OCI-LY1 (cell line): ENCODE data around the gene SLC4A1.

ENCODE experiments used
- H2AFZ ChIP-seq: fragments of 200-600 bp; sonication (generic), shearing (Covaris generic); 2 replicates; pipeline ENCODE4 v1.6.0; 2014; ENCODE audit warnings: antibody characterized with exemption, mild to moderate bottlenecking, low read length
- H3F3A ChIP-seq: fragments of 200-600 bp; sonication (generic), shearing (Covaris generic); 2 replicates; pipeline ENCODE4 v1.6.0; 2014; ENCODE audit warnings: mild to moderate bottlenecking, antibody characterized with exemption, low read length, moderate library complexity; ENCODE audit not compliant: insufficient read depth
- H3K27ac ChIP-seq: fragments of 200-600 bp; sonication (generic); 2 replicates; pipeline ENCODE4 v1.5.1; 2014; ENCODE audit warnings: low read length, mixed run types, mild to moderate bottlenecking, low read depth; ENCODE audit not compliant: poor library complexity, severe bottlenecking
- H3K27me3 ChIP-seq: fragments of 200-600 bp; sonication (generic); 2 replicates; pipeline ENCODE4 v1.6.0; 2014; ENCODE audit warnings: antibody characterized with exemption, mild to moderate bottlenecking, low read length, moderate library complexity; ENCODE audit not compliant: insufficient read depth
- H3K36me3 ChIP-seq: fragments of 200-600 bp; sonication (generic); 2 replicates; pipeline ENCODE4 v1.6.1; 2014; ENCODE audit warnings: mild to moderate bottlenecking, antibody characterized with exemption, low read length, moderate library complexity, mixed read lengths; ENCODE audit not compliant: insufficient read depth
- H3K4me1 ChIP-seq: fragments of 200-600 bp; sonication (generic); 2 replicates; pipeline ENCODE4 v1.5.1; 2014; ENCODE audit warnings: mild to moderate bottlenecking, low read length, moderate library complexity; ENCODE audit not compliant: insufficient read depth, severe bottlenecking
- H3K4me2 ChIP-seq: fragments of 200-600 bp; sonication (generic), shearing (Covaris generic); 2 replicates; pipeline ENCODE4 v1.6.1; 2014; ENCODE audit warnings: low read length
- H3K4me3 ChIP-seq: fragments of 200-600 bp; sonication (generic); 2 replicates; pipeline ENCODE4 v1.5.1; 2014; ENCODE audit warnings: low read length, low read depth, mild to moderate bottlenecking, mixed read lengths; ENCODE audit not compliant: poor library complexity, severe bottlenecking
- H3K79me2 ChIP-seq: fragments of 200-600 bp; shearing (Covaris generic); 2 replicates; pipeline ENCODE4 v1.6.1; 2016; ENCODE audit warnings: mixed run types, low read length, mixed read lengths; ENCODE audit not compliant: insufficient read depth
- H3K9ac ChIP-seq: fragments of 200-600 bp; sonication (generic), shearing (Covaris generic); 2 replicates; pipeline ENCODE4 v1.6.1; 2014; ENCODE audit warnings: mild to moderate bottlenecking, low read length, mixed read lengths
- H3K9me2 ChIP-seq: fragments of 200-600 bp; sonication (generic), shearing (Covaris generic); 2 replicates; pipeline ENCODE4 v1.6.1; 2014; ENCODE audit warnings: low read depth, mild to moderate bottlenecking, low read length, mixed read lengths
- H3K9me3 ChIP-seq: fragments of 200-600 bp; shearing (Covaris generic); 2 replicates; pipeline ENCODE4 v1.6.1; 2014; ENCODE audit warnings: low read length, mixed read lengths
- H4K20me1 ChIP-seq: fragments of 200-600 bp; sonication (generic), shearing (Covaris generic); 2 replicates; pipeline ENCODE4 v1.6.0; 2016; ENCODE audit warnings: mild to moderate bottlenecking, low read length; ENCODE audit not compliant: insufficient read depth
- CTCF ChIP-seq: fragments of 200-600 bp; sonication (generic), shearing (Covaris generic); IDR thresholded peaks from 2 replicates; pipeline ENCODE4 v1.5.1; 2017; ENCODE audit warnings: mild to moderate bottlenecking, antibody characterized with exemption, low read length, moderate library complexity, mixed read lengths
- EZH2 ChIP-seq: fragments of 200-600 bp; sonication (generic), shearing (Covaris generic); IDR thresholded peaks from 2 replicates; pipeline ENCODE4 v1.8.0; 2017; ENCODE audit warnings: borderline replicate concordance, mixed run types, mild to moderate bottlenecking, antibody characterized with exemption, low read length, moderate library complexity, mixed read lengths

The SLC4A1 gene

GRCh38 chr17:44267818-44268490 lies at the start of gene SLC4A1:
SLC4A1 (minus strand) TSS chr17:44268135; CDS start chr17:44262866, 5,269 bp downstream.
- Histone ChIP-seq H3K27me3 (no peaks in the 10 kb centered on the region), H3F3A (no peaks in the 10 kb centered on the region), H3K9me2 (no peaks in the 10 kb centered on the region), H3K36me3 (no peaks in the 10 kb centered on the region), H2AFZ (no peak within 1 kb of the TSS), H3K9me3 (no peaks in the 10 kb centered on the region), H3K9ac (no peak within 1 kb of the TSS), H3K27ac (no peak within 1 kb of the TSS), H3K4me2 (no peak within 1 kb of the TSS), H4K20me1 (no peaks in the 10 kb centered on the region), H3K79me2 (no peaks in the 10 kb centered on the region), H3K4me3 (no peak within 1 kb of the TSS), H3K4me1 (no peaks in the 10 kb centered on the region)
- TF ChIP-seq EZH2, result no peak
- TF ChIP-seq CTCF, result no peak

GRCh38 chr17:44317545-44317944 lies 49.6 kb upstream of the SLC4A1 start:
- H3K4me2 ChIP-seq, result no peak overlapping the region
- peaks cover 9% of the 10 kb centered on the region for H3K4me1 ChIP-seq
- peaks cover 32% of the 10 kb centered on the region for H3K36me3 ChIP-seq
- H3K9me3 ChIP-seq, result no peaks in the 10 kb centered on the region
- no peaks in the 10 kb centered on the region for H3K9me2 ChIP-seq
- TF ChIP-seq CTCF (no peak), EZH2 (no peak)
- no peak overlapping the region for H3K4me3 ChIP-seq
- peaks cover 6% of the 10 kb centered on the region; the same call in 1 of the 2 replicates for H3K27me3 ChIP-seq
- H3F3A ChIP-seq, result no peaks in the 10 kb centered on the region
- H3K9ac ChIP-seq, result no peak overlapping the region
- no peak overlapping the region for H2AFZ ChIP-seq
- H3K79me2 ChIP-seq, result no peaks in the 10 kb centered on the region
- no peaks in the 10 kb centered on the region for H4K20me1 ChIP-seq
- no peak overlapping the region for H3K27ac ChIP-seq

DNA sequence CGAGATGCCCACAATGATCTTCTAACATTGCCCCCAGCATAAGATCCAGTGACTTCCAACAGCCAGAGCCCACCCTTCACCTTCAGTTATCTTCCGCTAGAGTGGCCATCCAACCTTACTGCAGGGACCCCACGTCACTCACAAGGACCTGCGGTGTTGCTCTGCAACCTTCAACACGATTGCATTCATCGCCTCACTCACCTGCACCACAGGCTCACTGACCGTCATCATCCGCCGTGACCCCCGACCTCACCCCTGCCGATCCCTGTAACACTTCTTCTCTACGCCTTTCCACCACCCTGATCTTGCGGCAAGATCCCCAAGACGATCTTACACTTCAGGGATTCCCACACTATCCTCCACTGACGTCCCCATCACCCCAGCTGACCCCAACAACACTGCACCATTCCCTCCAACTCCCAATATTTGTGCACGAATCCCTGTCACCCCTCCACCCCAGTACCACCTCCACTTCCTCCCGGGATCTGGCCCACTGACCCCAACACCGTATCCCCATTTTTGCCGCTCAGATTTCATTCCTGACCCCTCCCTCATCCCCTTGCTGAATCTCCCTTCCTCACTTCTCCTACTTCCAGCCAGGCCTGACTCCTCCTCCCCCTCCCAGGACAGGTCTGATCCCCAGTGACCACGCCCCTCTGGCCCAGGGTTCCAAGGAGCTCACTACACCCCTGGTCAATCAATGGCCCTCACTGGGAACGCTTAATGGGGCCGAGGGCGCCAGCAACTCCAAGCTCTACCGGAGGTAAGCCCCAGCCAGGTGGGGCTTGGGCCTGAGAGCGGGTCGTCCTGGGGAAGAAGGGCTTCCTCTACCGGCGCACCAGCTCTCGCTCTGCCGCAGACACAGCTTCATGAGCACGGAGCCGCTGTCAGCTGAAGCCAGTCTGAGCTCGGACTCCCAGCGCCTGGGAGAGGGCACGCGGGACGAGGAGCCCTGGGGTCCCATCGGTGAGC lies 48.1 kb upstream of the SLC4A1 start:
- TF ChIP-seq CTCF (no peak), EZH2 (no peak)
- Histone ChIP-seq H4K20me1 (no peaks in the 10 kb centered on the region), H3K9me3 (no peaks in the 10 kb centered on the region), H3K9ac (no peak overlapping the region; the same call in 1 of the 2 replicates), H3K9me2 (no peaks in the 10 kb centered on the region), H3K79me2 (no peaks in the 10 kb centered on the region), H2AFZ (no peak overlapping the region), H3F3A (no peaks in the 10 kb centered on the region), H3K4me2 (peak overlapping the region; percentile 75), H3K36me3 (peaks cover 19% of the 10 kb centered on the region), H3K4me1 (peaks cover 9% of the 10 kb centered on the region), H3K27ac (no peak overlapping the region), H3K27me3 (peaks cover 6% of the 10 kb centered on the region; the same call in 1 of the 2 replicates), H3K4me3 (peak overlapping the region; percentile 53)
